HEK293 (cell line): Measurements from ENCODE around the gene PDE4D.

Source experiments
- CTCF ChIP-seq: fragments of 450-650 bp; formaldehyde crosslinking; IDR thresholded peaks from 2 replicates; pipeline ENCODE4 v1.5.1; 2016; ENCODE audit warnings: missing biosample characterization, missing genetic modification characterization
- ZBTB17 ChIP-seq: fragments of 450-650 bp; formaldehyde crosslinking; IDR thresholded peaks from 2 replicates; pipeline ENCODE4 v1.5.1; 2016; ENCODE audit warnings: missing biosample characterization, missing genetic modification characterization
- ZNF302 ChIP-seq: fragments of 450-650 bp; formaldehyde crosslinking; IDR thresholded peaks from 2 replicates; pipeline ENCODE4 v1.5.1; 2016; ENCODE audit warnings: missing biosample characterization, missing genetic modification characterization, low read depth
- ZNF423 ChIP-seq: fragments of 450-650 bp; formaldehyde crosslinking; IDR thresholded peaks from 2 replicates; pipeline ENCODE4 v1.5.1; 2016; ENCODE audit warnings: missing biosample characterization, missing genetic modification characterization
- ZNF555 ChIP-seq: fragments of 450-650 bp; formaldehyde crosslinking; conservative IDR thresholded peaks from 2 replicates; pipeline ENCODE4 v1.5.1; 2017; ENCODE audit warnings: missing biosample characterization, mild to moderate bottlenecking, missing genetic modification characterization, inconsistent platforms
- ZNF560 ChIP-seq: fragments of 450-650 bp; formaldehyde crosslinking; IDR thresholded peaks from 2 replicates; pipeline ENCODE4 v1.5.1; 2017; ENCODE audit warnings: missing biosample characterization, missing genetic modification characterization, borderline replicate concordance
- ZNF664 ChIP-seq: fragments of 450-650 bp; formaldehyde crosslinking; IDR thresholded peaks from 2 replicates; pipeline ENCODE4 v1.5.1; 2016; ENCODE audit warnings: missing biosample characterization, missing genetic modification characterization
- ZNF670 ChIP-seq: fragments of 450-650 bp; formaldehyde crosslinking; IDR thresholded peaks from 2 replicates; pipeline ENCODE4 v1.5.1; 2016; ENCODE audit warnings: missing biosample characterization, missing genetic modification characterization, low read depth
- ZNF792 ChIP-seq: fragments of 450-650 bp; formaldehyde crosslinking; IDR thresholded peaks from 2 replicates; pipeline ENCODE4 v1.5.1; 2016; ENCODE audit warnings: missing biosample characterization, missing genetic modification characterization
- TF ChIP-seq, protein P1 (sequence below): fragments of 450-650 bp; formaldehyde crosslinking; IDR thresholded peaks from 2 replicates; pipeline ENCODE4 v1.5.1; 2016; ENCODE audit warnings: missing biosample characterization, missing genetic modification characterization

GRCh38 chr5:59528202-59528862 lies 365.2 kb downstream of the PDE4D start:
- TF ChIP-seq ZNF670 (tag by site-specific recombination) (no peak), CTCF (tag by site-specific recombination) (no peak), ZNF792 (tag by site-specific recombination) (no peak), ZNF555 (tag by site-specific recombination) (no peak), ZNF302 (tag by site-specific recombination) (no peak), ZBTB17 (tag by site-specific recombination) (no peak), ZNF560 (tag by site-specific recombination) (no peak), ZNF423 (tag by site-specific recombination) (no peak), ZNF664 (tag by site-specific recombination) (no peak)
- TF ChIP-seq, protein P1, sequence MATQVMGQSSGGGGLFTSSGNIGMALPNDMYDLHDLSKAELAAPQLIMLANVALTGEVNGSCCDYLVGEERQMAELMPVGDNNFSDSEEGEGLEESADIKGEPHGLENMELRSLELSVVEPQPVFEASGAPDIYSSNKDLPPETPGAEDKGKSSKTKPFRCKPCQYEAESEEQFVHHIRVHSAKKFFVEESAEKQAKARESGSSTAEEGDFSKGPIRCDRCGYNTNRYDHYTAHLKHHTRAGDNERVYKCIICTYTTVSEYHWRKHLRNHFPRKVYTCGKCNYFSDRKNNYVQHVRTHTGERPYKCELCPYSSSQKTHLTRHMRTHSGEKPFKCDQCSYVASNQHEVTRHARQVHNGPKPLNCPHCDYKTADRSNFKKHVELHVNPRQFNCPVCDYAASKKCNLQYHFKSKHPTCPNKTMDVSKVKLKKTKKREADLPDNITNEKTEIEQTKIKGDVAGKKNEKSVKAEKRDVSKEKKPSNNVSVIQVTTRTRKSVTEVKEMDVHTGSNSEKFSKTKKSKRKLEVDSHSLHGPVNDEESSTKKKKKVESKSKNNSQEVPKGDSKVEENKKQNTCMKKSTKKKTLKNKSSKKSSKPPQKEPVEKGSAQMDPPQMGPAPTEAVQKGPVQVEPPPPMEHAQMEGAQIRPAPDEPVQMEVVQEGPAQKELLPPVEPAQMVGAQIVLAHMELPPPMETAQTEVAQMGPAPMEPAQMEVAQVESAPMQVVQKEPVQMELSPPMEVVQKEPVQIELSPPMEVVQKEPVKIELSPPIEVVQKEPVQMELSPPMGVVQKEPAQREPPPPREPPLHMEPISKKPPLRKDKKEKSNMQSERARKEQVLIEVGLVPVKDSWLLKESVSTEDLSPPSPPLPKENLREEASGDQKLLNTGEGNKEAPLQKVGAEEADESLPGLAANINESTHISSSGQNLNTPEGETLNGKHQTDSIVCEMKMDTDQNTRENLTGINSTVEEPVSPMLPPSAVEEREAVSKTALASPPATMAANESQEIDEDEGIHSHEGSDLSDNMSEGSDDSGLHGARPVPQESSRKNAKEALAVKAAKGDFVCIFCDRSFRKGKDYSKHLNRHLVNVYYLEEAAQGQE (tag by site-specific recombination): no peak
